HPDE6-E6E7 (cell line): ENCODE data around the gene WDR75.
"Not testable (repeated sequence)": the region's sequence is repeated elsewhere in the genome, so short reads cannot be mapped to it uniquely, and the experiment has no call there.

ENCODE experiments used
- DNase-seq: peaks from one replicate; pipeline ENCODE4 v3.0.0; 2011; ENCODE audit warnings: missing footprints; ENCODE audit errors: extremely low spot score

The WDR75 gene

GRCh38 chr2:189440947-189441708, at the start of gene WDR75:
TSS of gene WDR75 (plus strand) at chr2:189441474. CDS start at chr2:189441493, 19 bp downstream.
- peak; percentile 87 for DNase-seq

- DNase-seq, result peak; percentile 60
These were observed 47.7 kb upstream of the WDR75 start for GRCh38 chr2:189393440-189394111.

GRCh38 chr2:189394525-189394924, 46.7 kb upstream of the WDR75 start:
- DNase-seq, result no peak

GRCh38 chr2:189402932-189403331, 38.3 kb upstream of the WDR75 start:
- no peak for DNase-seq

GRCh38 chr2:189406586-189407233, 34.6 kb upstream of the WDR75 start:
- no peak for DNase-seq

GRCh38 chr2:189407281-189408209, 33.7 kb upstream of the WDR75 start:
- DNase-seq, result no peak

- no peak for DNase-seq
These were observed 33.0 kb upstream of the WDR75 start for GRCh38 chr2:189408294-189408693.

GRCh38 chr2:189409131-189409530, 32.1 kb upstream of the WDR75 start:
- no peak for DNase-seq

GRCh38 chr2:189409647-189410046, 31.6 kb upstream of the WDR75 start:
- DNase-seq, result no peak

- DNase-seq, result no peak
These were observed 29.4 kb upstream of the WDR75 start for GRCh38 chr2:189411860-189412259.

- no peak for DNase-seq
These were observed 28.8 kb upstream of the WDR75 start for GRCh38 chr2:189412330-189412953.

GRCh38 chr2:189413249-189413648, 28.0 kb upstream of the WDR75 start:
- no peak for DNase-seq

GRCh38 chr2:189421644-189422043, 19.6 kb upstream of the WDR75 start:
- no peak for DNase-seq

- no peak for DNase-seq
These were observed 16.3 kb upstream of the WDR75 start for GRCh38 chr2:189424961-189425360.

GRCh38 chr2:189425676-189426075, 15.6 kb upstream of the WDR75 start:
- no peak for DNase-seq

- no peak for DNase-seq
These were observed 14.4 kb upstream of the WDR75 start for GRCh38 chr2:189426886-189427285.

GRCh38 chr2:189427872-189428271, 13.4 kb upstream of the WDR75 start:
- no peak for DNase-seq

GRCh38 chr2:189430448-189430847, 10.8 kb upstream of the WDR75 start:
- not testable (repeated sequence) for DNase-seq

GRCh38 chr2:189435803-189436202, 5.5 kb upstream of the WDR75 start:
- DNase-seq, result not testable (repeated sequence)

GRCh38 chr2:189437926-189438325, 3.3 kb upstream of the WDR75 start:
- DNase-seq, result no peak

GRCh38 chr2:189439342-189439741, 1.9 kb upstream of the WDR75 start:
- no peak for DNase-seq
